Measurements from ENCODE around the gene FBXL3. TPM values are rescaled to one million over a fixed set of nuclear protein-coding genes. Genes with fewer than 3 reads are reported as not detected.

Gene FBXL3
- polyA plus RNA-seq, 3 donors, result 14.7 to 20.0 (median 19.0) TPM

DNA sequence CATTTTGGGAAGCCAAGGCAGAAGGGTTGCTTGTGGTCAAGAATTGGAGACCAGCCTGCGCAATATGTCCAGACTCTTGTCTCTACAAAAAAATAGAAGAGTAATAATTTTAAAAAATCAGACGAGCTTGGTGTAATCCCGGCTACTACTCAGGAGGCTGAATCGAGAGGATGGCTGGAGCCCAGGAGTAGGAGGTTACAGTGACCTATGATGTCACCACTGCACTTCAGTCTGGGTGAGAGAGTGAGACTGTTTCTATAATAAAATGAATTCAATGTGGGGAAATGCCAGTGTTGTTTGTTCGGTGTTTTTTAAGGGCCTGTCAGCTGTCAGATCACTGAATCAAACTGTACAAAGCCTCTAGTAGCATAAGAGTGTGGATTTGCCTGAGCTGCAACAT, 1.2 kb upstream of the FBXL3 start:
- no peak overlapping the region for H3K4me3 ChIP-seq (replicated peaks in 1 of 3; ENCODE audit: low read depth in 2 of 3, low read length in 3 of 3)
- Mint-ChIP-seq H3K36me3 (peaks cover 2 to 8% of the 10 kb centered on the region in 2 donors), H3K9me3 (peaks cover 0 to 6% (median 3%) of the 10 kb centered on the region in 7 donors), H3K4me3 (peak overlapping the region in 1 of 2 donors; percentile 3), H3K27me3 (ENCODE audit: low read depth in 3 of 3) (peaks cover 2 to 7% (median 5%) of the 10 kb centered on the region in 3 donors), H3K27ac (no peak overlapping the region), H3K4me1 (peaks cover 39% of the 10 kb centered on the region)
- peaks cover 40% of the 10 kb centered on the region for H3K79me2 ChIP-seq (ENCODE audit: insufficient read depth, low read length)
- H3K27me3 ChIP-seq (ENCODE audit: control insufficient read depth in 2 of 2, insufficient read depth in 2 of 2, low read length in 2 of 2), result no peaks in the 10 kb centered on the region
- peaks cover 0 to 7% of the 10 kb centered on the region in 2 donors for H3K36me3 ChIP-seq (replicated peaks in 1 of 2; ENCODE audit: control insufficient read depth in 1 of 2, insufficient read depth in 2 of 2, low read length in 2 of 2)
- H3K27ac ChIP-seq (ENCODE audit: low read depth in 1 of 2, low read length in 2 of 2), result no peak overlapping the region
- DNase-seq, result no peak
- H3K4me1 ChIP-seq (ENCODE audit: control insufficient read depth in 1 of 2, insufficient read depth in 2 of 2, low read length in 2 of 2), result peaks cover 13 to 37% of the 10 kb centered on the region in 2 donors
- no peak overlapping the region for H3K4me2 ChIP-seq (replicated peaks; ENCODE audit: extremely low read depth, low read length, poor library complexity, severe bottlenecking)
- peaks cover 0 to 2% of the 10 kb centered on the region in 2 donors for H3K9me3 ChIP-seq (replicated peaks in 1 of 2; ENCODE audit: control insufficient read depth in 1 of 2, insufficient read depth in 1 of 2, low read length in 2 of 2)
- H3K9ac ChIP-seq (ENCODE audit: insufficient read depth, low read length, poor library complexity, severe bottlenecking), result no peak overlapping the region
- peak overlapping the region; percentile 96 for H2AFZ ChIP-seq (ENCODE audit: insufficient read depth, low read depth, low read length, poor library complexity, severe bottlenecking)
- peaks cover 31% of the 10 kb centered on the region for H4K20me1 ChIP-seq (ENCODE audit: insufficient read depth, low read length)
- 96% methylated on average over 4 of the region's 5 CpGs for WGBS (ENCODE audit: insufficient coverage)
- TF ChIP-seq, protein P1, sequence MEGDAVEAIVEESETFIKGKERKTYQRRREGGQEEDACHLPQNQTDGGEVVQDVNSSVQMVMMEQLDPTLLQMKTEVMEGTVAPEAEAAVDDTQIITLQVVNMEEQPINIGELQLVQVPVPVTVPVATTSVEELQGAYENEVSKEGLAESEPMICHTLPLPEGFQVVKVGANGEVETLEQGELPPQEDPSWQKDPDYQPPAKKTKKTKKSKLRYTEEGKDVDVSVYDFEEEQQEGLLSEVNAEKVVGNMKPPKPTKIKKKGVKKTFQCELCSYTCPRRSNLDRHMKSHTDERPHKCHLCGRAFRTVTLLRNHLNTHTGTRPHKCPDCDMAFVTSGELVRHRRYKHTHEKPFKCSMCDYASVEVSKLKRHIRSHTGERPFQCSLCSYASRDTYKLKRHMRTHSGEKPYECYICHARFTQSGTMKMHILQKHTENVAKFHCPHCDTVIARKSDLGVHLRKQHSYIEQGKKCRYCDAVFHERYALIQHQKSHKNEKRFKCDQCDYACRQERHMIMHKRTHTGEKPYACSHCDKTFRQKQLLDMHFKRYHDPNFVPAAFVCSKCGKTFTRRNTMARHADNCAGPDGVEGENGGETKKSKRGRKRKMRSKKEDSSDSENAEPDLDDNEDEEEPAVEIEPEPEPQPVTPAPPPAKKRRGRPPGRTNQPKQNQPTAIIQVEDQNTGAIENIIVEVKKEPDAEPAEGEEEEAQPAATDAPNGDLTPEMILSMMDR (IDR thresholded peaks at IDR 0.05), result no peak
- intact Hi-C loops (cut with micrococcal nuclease), result no loop called here

- Histone ChIP-seq H3K4me2 (replicated peaks; ENCODE audit: extremely low read depth, low read length, poor library complexity, severe bottlenecking) (peak overlapping the region; percentile 97), H2AFZ (ENCODE audit: insufficient read depth, low read depth, low read length, poor library complexity, severe bottlenecking) (peak overlapping the region; percentile 96), H3K27me3 (ENCODE audit: control insufficient read depth in 2 of 2, insufficient read depth in 2 of 2, low read length in 2 of 2) (no peaks in the 10 kb centered on the region), H3K4me1 (ENCODE audit: control insufficient read depth in 1 of 2, insufficient read depth in 2 of 2, low read length in 2 of 2) (peaks cover 24 to 49% of the 10 kb centered on the region in 2 donors), H3K9me3 (replicated peaks in 1 of 2; ENCODE audit: control insufficient read depth in 1 of 2, insufficient read depth in 1 of 2, low read length in 2 of 2) (no peaks in the 10 kb centered on the region), H3K9ac (ENCODE audit: insufficient read depth, low read length, poor library complexity, severe bottlenecking) (peak overlapping the region; percentile 99), H4K20me1 (ENCODE audit: insufficient read depth, low read length) (peaks cover 50% of the 10 kb centered on the region), H3K4me3 (replicated peaks in 1 of 3; ENCODE audit: low read depth in 2 of 3, low read length in 3 of 3) (peak overlapping the region; percentile 79 to 90 (median 86)), H3K36me3 (replicated peaks in 1 of 2; ENCODE audit: control insufficient read depth in 1 of 2, insufficient read depth in 2 of 2, low read length in 2 of 2) (peaks cover 0 to 17% of the 10 kb centered on the region in 2 donors), H3K27ac (ENCODE audit: low read depth in 1 of 2, low read length in 2 of 2) (peak overlapping the region; percentile 81 to 93), H3K79me2 (ENCODE audit: insufficient read depth, low read length) (peaks cover 58% of the 10 kb centered on the region)
- H3K4me1 Mint-ChIP-seq, result peaks cover 55% of the 10 kb centered on the region
- peaks cover 2 to 7% (median 5%) of the 10 kb centered on the region in 3 donors for H3K27me3 Mint-ChIP-seq (ENCODE audit: low read depth in 3 of 3)
- DNase-seq, result peak; percentile 75 to 82 (median 78)
- under 1% methylated on average over 39 of the region's 62 CpGs for WGBS (ENCODE audit: insufficient coverage)
- intact Hi-C loops (cut with micrococcal nuclease), result no loop called here
- peaks cover 0 to 2% (median 0%) of the 10 kb centered on the region in 7 donors for H3K9me3 Mint-ChIP-seq
- H3K27ac Mint-ChIP-seq, result peak overlapping the region; percentile 82 to 95 (median 93)
- H3K4me3 Mint-ChIP-seq, result peak overlapping the region; percentile 94 to 98
- peaks cover 5 to 11% of the 10 kb centered on the region in 2 donors for H3K36me3 Mint-ChIP-seq
- TF ChIP-seq, protein P1 (IDR thresholded peaks at IDR 0.05), result no peak
Observed at GRCh38 chr13:77026255-77026860, 601 bp downstream of the FBXL3 start.
